GM12864 (cell line): Measurements from ENCODE around the gene HS3ST3A1.

Experiments
- DNase-seq: peaks from one replicate; pipeline ENCODE4 v3.0.0-alpha.2; 2011; ENCODE audit warnings: low read depth
- H3K4me3 ChIP-seq: 2 replicates; pipeline ENCODE4 v1.5.1; 2011; ENCODE audit warnings: mild to moderate bottlenecking, low read depth, low read length, control low read depth
- TF ChIP-seq, protein P1 (sequence below): IDR thresholded peaks from 2 replicates; pipeline ENCODE4 v1.5.1; 2011; ENCODE audit warnings: low read depth, mild to moderate bottlenecking, moderate library complexity, low read length, control low read depth, inconsistent platforms; ENCODE audit errors: missing control alignments

Gene HS3ST3A1

DNA sequence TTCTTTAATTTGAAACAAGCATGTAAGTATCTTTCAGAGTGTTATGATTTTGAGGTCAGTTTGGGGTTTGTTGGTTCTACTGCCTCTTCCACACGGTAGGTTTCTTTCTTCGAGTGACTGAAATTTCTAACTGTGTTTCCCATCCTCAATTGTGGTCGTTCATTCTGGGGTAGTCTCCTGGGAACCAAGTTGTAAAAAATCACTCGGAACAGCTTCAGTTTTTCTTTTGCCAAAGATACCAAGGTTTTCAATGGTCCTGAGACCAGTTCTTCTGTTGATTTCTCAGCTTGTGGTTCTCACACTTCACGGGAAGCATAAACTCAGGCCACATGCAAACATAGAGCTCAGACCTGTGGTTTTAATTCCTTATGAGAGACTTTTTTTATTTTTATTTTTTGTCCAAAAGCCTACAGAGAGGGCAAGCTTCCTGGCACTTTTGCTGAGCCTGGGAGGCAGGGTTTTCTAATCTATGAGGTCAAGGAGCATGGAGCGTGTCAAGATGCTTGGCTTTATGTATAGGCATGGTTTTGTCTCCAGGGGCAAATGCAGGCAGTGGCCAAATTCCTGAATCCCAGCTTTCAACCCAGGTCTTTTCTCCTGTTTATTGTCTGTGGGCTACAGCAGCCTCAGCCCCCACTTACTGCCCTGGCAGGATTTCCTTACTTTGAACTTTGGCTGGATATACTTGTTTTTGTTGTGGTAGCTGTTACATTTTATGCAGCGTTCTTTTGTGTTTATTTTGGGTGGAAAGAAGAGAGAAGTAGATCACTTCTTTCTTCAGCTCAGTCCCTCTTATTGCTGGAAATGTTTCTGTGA is 32.9 kb downstream of the HS3ST3A1 start:
- DNase-seq = no peak
- TF ChIP-seq, protein P1, sequence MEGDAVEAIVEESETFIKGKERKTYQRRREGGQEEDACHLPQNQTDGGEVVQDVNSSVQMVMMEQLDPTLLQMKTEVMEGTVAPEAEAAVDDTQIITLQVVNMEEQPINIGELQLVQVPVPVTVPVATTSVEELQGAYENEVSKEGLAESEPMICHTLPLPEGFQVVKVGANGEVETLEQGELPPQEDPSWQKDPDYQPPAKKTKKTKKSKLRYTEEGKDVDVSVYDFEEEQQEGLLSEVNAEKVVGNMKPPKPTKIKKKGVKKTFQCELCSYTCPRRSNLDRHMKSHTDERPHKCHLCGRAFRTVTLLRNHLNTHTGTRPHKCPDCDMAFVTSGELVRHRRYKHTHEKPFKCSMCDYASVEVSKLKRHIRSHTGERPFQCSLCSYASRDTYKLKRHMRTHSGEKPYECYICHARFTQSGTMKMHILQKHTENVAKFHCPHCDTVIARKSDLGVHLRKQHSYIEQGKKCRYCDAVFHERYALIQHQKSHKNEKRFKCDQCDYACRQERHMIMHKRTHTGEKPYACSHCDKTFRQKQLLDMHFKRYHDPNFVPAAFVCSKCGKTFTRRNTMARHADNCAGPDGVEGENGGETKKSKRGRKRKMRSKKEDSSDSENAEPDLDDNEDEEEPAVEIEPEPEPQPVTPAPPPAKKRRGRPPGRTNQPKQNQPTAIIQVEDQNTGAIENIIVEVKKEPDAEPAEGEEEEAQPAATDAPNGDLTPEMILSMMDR = no peak
- no peak overlapping the region for H3K4me3 ChIP-seq

DNA sequence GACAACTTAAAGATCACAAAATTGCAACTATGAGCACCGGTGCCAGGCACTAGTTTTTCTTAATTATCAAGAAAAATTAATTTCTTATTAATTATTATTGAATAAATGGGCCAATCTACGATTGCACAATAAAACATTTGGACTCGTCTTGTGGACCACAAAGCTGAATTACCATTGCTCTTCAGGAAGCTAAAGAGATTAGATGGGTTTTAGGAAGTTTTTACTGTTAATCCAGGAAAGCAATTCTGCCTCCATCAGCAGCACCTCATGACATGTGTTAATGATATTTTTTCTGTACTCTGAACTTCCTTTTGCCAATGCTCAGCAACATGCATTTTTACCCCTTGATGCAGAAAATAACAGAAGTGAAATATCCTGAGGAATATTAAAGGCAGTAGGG is 37.9 kb downstream of the HS3ST3A1 start:
- TF ChIP-seq, protein P1 = no peak

DNA sequence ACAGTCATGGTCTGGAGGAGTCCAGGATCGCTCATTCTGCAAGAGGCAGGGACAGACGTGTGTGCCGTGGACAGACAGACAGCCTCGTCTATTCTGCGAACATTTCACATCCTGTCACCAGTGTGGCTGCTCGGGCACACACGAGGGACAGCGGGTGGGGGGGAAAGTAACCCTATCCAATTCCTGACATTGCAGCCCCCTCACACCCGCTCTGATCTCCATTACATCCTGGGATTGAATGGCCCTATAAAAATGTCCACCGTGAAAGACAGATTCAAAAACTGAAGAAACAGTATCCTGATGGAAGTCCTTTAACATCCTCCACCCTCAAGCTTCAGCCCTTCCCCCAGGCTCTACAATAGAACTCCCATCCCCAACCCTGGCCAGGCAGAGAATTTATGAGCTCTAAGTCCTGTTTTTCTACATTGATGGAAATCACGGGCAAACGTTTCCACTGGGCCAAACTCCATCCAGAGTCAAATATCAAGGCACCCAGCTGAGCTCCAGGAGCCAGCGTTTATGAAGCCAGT is 39.4 kb downstream of the HS3ST3A1 start:
- TF ChIP-seq, protein P1 = no peak
- H3K4me3 ChIP-seq = no peak overlapping the region
- peak; percentile 5 for DNase-seq

More for the DNA sequence above, 37.9 kb downstream of the HS3ST3A1 start:
- H3K4me3 ChIP-seq = no peak overlapping the region
- no peak for DNase-seq

DNA sequence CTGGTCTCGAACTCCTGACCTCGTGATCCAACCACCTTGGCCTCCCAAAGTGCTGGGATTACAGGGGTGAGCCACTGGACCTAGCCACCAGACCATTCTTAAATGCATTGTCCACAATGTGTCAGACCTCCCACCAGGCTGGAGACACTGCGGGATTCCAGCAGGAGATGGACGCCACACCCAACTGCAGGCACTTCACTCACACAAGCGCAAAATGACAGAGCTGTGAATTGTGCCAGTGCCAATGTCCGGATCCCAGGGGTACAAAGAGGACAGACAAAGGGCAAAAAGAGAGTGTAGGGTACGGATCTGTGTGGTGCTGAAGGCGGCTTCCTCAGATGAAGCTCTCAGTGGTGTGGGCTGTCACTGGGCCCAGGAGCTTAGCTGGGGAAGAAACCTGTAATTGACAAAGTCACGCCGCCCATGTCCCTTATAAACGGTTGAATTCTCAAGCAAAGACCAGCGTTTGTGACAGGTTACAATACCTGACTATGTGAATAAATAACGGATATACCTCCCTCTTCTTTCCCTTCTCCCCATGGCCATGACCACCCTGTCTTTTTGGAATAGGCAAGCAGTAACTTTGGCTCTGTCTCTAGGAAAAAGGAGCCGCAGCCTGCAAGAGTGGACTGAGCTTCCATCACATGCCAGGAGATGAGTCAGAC is 40.0 kb downstream of the HS3ST3A1 start:
- no peak for DNase-seq
- no peak overlapping the region for H3K4me3 ChIP-seq

DNA sequence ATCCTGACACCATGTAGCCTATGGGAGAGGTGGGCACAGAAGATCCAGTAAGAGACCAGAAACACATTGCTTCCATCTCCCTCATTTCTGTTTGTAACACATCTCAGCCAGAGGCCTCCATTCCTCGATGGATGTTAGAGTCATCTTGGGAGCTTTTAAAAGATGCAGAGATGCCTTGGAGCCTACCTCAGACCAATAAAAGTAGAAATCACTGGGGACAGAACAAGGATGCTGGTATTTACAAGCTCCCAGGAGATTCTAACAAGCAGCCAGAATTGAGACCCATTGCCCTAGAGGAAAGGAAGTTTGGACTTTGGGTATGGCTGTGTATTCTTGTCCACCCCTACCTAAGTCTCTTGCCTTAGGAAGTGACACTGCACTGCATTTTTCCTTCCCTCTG is 40.8 kb downstream of the HS3ST3A1 start:
- DNase-seq = no peak
- TF ChIP-seq, protein P1 = no peak
- no peak overlapping the region for H3K4me3 ChIP-seq

More for the DNA sequence above, 40.0 kb downstream of the HS3ST3A1 start:
- TF ChIP-seq, protein P1 = no peak

DNA sequence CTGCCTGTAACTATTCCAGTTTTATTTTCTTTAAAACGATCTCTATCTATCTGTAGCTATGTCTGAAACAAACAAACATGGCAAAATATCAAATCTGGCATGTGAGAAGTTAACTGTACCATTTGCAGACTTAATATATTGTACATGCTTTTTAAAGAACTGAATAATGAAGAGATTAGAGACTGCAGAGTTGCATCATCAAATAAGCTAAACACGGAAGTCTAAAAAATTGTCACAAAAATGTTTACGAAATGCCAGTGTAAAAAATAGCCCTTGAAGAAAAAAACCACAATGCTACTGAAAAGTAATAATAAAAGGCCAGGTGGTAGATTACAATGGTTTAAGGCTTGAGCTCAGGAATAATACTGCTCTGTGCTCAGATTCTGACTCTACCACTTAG is 43.1 kb downstream of the HS3ST3A1 start:
- no peak overlapping the region for H3K4me3 ChIP-seq
- TF ChIP-seq, protein P1 = no peak
- no peak for DNase-seq
